ENCODE measurements around the gene CBARP. TPM values are rescaled to one million over a fixed set of nuclear protein-coding genes. Genes with fewer than 3 reads are reported as not detected.

The CBARP gene
- total and polyA plus RNA-seq, 2 of the 4 experiments (the other 2 are of a cell fraction) = 0.18 to 3.9 TPM

GRCh38 chr19:1281569-1282287, 43.9 kb upstream of the CBARP start:
- Histone ChIP-seq H2AFZ (replicated peaks; ENCODE audit: low read length, poor library complexity) (no peak overlapping the region), H4K8ac (ENCODE audit: low read depth in 2 of 2, low read length in 2 of 2) (no peak overlapping the region), H3K4me2 (ENCODE audit: low read depth, low read length) (no peak overlapping the region), H3K14ac (replicated peaks; ENCODE audit: low read depth, low read length) (no peak overlapping the region), H2AK5ac (ENCODE audit: low read depth, low read length) (no peak overlapping the region), H3K4me3 (ENCODE audit: insufficient read depth, low read depth, low read length) (no peak overlapping the region), H3K27me3 (ENCODE audit: control insufficient read depth, insufficient read depth, low read length) (peaks cover 26% of the 10 kb centered on the region), H4K91ac (ENCODE audit: insufficient read depth, low read depth, low read length) (no peak overlapping the region), H3K79me1 (ENCODE audit: low read depth in 1 of 2, low read length in 2 of 2) (peaks cover 3 to 22% of the 10 kb centered on the region in 2 experiments; a peak in 3 of 4 replicates), H3K4me1 (ENCODE audit: control insufficient read depth, insufficient read depth, low read length) (no peaks in the 10 kb centered on the region), H2BK120ac (ENCODE audit: low read depth, low read length) (no peak overlapping the region), H4K5ac (ENCODE audit: low read depth, low read length) (no peak overlapping the region), H3K27ac (ENCODE audit: insufficient read depth, low read length) (no peak overlapping the region), H3K23ac (ENCODE audit: low read depth, low read length) (no peak overlapping the region), H2BK5ac (ENCODE audit: low read depth, low read length, poor library complexity, severe bottlenecking) (no peak overlapping the region), H3K56ac (ENCODE audit: extremely low read depth, insufficient read depth, low read length) (no peak overlapping the region), H3K9me3 (ENCODE audit: control insufficient read depth, insufficient read depth, low read length) (no peaks in the 10 kb centered on the region), H2AK9ac (replicated peaks; ENCODE audit: low read depth, low read length, poor library complexity) (peak overlapping the region; percentile 28), H3K36me3 (ENCODE audit: control insufficient read depth, insufficient read depth, low read length) (peaks cover 8% of the 10 kb centered on the region), H4K20me1 (ENCODE audit: insufficient read depth, low read length) (peaks cover 16% of the 10 kb centered on the region), H3K4ac (ENCODE audit: low read depth, low read length) (no peak overlapping the region), H3K9me1 (ENCODE audit: insufficient read depth, low read length) (no peaks in the 10 kb centered on the region), H2BK15ac (ENCODE audit: low read depth, low read length) (no peak overlapping the region), H3K18ac (ENCODE audit: low read depth, low read length) (no peak overlapping the region), H3K9ac (ENCODE audit: low read depth, low read length) (no peak overlapping the region), H2BK20ac (ENCODE audit: low read depth, low read length) (no peak overlapping the region)
- 73% methylated on average over 9 of the region's 15 CpGs; no CpG with 5 or more reads in 1 of the 2 experiments for WGBS, 2 experiments (ENCODE audit: extremely low coverage in 2 of 2, insufficient read length in 1 of 2)
- no TSS peak for BruUV-seq (replicated peaks)
- ATAC-seq (ENCODE audit: low read depth) (no peak), DNase-seq (no peak)
- ChIA-PET POLR2A (ENCODE audit: unreplicated experiment) (no interaction called here), CTCF (no interaction called here)
- dilution Hi-C loops (cut with HindIII; ENCODE audit: low sequenced_read_pairs, unreplicated experiment) = no loop called here
- in situ Hi-C loops (cut with MboI; ENCODE audit: low sequenced_read_pairs) = loop anchor here (5.0 kb wide), 1 partner anchor 81 kb away; no protein-coding TSS in a partner anchor
- intact Hi-C loops (cut with micrococcal nuclease) = no loop called here
- TF ChIP-seq RCOR1 (IDR thresholded peaks at IDR 0.05; ENCODE audit: insufficient replicate concordance, low read length) (no peak), CHD1 (IDR thresholded peaks at IDR 0.05; ENCODE audit: low read depth, low read length) (no peak), RAD21 (IDR thresholded peaks at IDR 0.05; ENCODE audit: low read length) (no peak), ELK1 (IDR thresholded peaks at IDR 0.05; ENCODE audit: borderline replicate concordance, low read depth, low read length) (no peak), CEBPB (IDR thresholded peaks at IDR 0.05; ENCODE audit: low read depth, low read length) (no peak), MAFK (IDR thresholded peaks at IDR 0.05; ENCODE audit: low read depth, low read length) (no peak), NFE2L2 (IDR thresholded peaks at IDR 0.05; ENCODE audit: low read depth, low read length) (no peak), FOS (IDR thresholded peaks at IDR 0.05; ENCODE audit: low read depth, low read length) (no peak), POLR2A (IDR thresholded peaks at IDR 0.05; ENCODE audit: low read depth, low read length) (no peak), USF2 (IDR thresholded peaks at IDR 0.05; ENCODE audit: low read depth, low read length) (no peak), SMC3 (IDR thresholded peaks at IDR 0.05; ENCODE audit: low read depth, low read length) (no peak), CTCF (conservative IDR thresholded peaks at IDR 0.05; ENCODE audit: low read depth, low read length) (no peak), MXI1 (IDR thresholded peaks at IDR 0.05; ENCODE audit: borderline replicate concordance, low read depth, low read length) (no peak), BHLHE40 (IDR thresholded peaks at IDR 0.05; ENCODE audit: low read depth, low read length) (no peak)
